Erythroblast (primary cell): Measurements from ENCODE around the gene CCNYL1.

Source experiments
- GATA1 ChIP-seq: IDR thresholded peaks from 2 replicates; pipeline ENCODE4 v1.6.1; 2011; ENCODE audit warnings: low read depth, mild to moderate bottlenecking, control low read depth, low read length, moderate library complexity
- POLR2A ChIP-seq: IDR thresholded peaks from 2 replicates; pipeline ENCODE4 v1.6.1; 2011; ENCODE audit warnings: mild to moderate bottlenecking, low read length

GRCh38 chr2:207762146-207762545, 50.7 kb downstream of the CCNYL1 start:
- TF ChIP-seq POLR2A (no peak), GATA1 (no peak)
